IPS-18c (cell line): ENCODE results near the gene SDE2.
"Not testable (repeated sequence)": the region's sequence is repeated elsewhere in the genome, so short reads cannot be mapped to it uniquely, and the experiment has no call there.

Experiments
- H3K4me3 ChIP-seq: 2 replicates; pipeline ENCODE4 v1.7.0; 2013; ENCODE audit warnings: low read depth, mild to moderate bottlenecking, low read length, moderate library complexity; ENCODE audit not compliant: insufficient read depth
- H3K9me3 ChIP-seq: one replicate; pipeline ENCODE4 v1.6.1; 2013; ENCODE audit warnings: mild to moderate bottlenecking, low read length, moderate library complexity; ENCODE audit not compliant: control insufficient read depth, insufficient read depth

Gene SDE2

DNA sequence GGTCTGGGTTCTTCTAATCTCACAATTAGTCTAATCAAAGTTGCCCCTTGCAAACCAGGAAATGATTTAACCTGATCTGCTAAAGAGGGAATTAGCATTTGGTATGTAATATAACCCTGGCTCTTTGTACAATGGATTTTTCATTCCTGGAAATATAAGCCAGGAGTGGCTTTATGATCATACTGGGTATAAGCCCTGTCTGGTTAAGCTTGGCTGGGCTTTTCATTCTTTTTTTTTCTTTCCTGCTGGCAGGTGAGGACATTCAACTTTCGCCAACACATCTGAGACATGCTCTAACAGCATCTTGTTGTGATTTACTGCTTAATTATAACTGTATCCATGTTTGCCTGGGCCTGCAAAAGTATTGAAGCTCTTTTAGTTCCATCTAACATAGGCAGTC, 20.4 kb upstream of the SDE2 start:
- Histone ChIP-seq H3K4me3 (no peak overlapping the region), H3K9me3 (no peaks in the 10 kb centered on the region)

DNA sequence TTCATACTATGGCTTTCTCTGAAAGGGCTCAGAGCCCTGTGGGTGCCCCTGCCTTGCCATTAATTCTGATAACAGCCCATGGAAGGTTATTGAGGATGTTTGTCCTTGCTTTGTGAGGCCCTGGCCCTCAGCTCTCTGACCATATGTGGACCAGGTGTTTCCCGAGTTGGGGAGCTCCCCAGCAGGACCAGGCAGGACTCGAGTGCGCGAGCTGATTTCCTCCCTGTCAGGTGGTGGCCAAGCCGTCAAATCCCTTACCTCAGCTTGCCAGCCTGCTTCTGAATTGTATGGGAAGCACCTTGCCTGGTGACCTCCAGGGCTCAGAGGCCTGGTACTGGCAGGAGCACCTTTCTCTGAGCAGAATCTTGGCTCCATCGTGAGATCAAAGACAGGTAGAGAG, 17.9 kb upstream of the SDE2 start:
- Histone ChIP-seq H3K9me3 (no peaks in the 10 kb centered on the region), H3K4me3 (no peak overlapping the region)

DNA sequence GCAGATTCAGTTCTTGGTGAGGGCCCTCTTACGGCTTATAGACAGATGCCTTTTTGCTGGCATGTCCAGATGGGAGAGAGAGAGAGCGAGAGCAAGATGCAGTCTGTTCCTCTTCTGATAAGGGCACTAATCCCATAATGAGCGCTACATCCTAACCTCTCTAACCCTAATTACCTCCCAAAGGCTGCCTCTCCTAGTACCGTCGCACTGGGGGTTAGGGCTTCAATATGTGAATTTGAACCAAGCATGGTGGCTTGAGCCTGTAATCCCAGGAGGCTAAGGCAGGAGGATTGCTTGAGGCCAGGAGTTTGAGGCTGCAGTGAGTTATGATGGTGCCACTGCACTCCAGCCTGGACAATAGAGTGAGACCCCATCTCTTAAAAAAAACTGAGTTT, 10.5 kb upstream of the SDE2 start:
- Histone ChIP-seq H3K9me3 (no peaks in the 10 kb centered on the region), H3K4me3 (no peak overlapping the region)

DNA sequence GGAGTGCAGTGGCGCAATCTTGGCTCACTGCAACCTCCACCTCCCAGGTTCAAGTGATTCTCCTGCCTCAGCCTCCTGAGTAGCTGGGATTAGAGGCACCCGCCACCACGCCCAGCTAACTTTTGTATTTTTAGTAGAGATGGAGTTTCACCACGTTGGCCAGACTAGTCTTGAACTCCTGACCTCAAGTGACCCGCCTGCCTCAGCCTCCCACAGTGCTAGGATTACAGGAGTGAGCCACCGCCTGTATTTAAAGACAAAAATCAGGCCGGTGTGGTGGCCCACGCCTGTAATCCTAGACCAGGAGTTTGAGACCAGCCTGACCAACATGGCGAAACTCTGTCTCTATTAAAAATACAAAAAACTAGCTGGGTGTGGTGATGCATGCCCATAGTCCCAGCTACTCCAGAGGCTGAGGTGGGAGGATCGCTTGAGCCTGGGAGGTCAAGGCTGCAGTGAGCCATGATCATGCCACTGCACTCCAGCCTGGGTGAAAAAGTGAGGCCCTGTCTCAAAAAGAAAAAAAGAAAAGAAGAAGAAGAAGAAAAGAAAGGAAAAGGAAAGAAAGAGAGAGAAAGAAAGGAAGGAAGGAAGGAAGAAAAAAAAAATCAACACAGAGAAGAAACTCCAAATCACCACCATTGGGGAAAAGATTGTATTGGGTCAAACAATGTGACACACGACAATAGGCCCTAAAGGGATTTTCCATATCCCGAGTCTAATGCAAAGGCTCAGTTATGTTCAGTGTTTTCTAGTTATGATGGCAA, 8.2 kb upstream of the SDE2 start:
- H3K4me3 ChIP-seq, H3K9me3 ChIP-seq: not testable (repeated sequence)

DNA sequence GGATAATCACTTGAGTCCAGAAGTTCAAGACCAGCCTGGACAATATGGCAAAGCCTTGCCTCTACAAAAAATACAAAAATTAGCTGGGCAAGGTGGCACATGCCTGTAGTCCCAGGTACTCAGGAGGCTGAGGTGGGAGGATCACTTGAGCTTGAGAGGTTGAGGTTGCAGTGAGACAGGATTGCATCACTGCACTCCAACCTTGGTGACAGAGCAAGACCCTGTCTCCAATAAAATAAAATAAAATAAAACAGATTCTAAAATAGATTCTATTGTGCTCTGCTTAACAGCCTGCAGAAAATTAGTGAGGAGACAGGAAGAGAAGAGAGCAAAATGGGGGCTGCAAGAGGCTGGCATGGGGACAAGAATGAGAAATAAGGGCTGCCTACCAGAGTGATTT, 7.5 kb upstream of the SDE2 start:
- Histone ChIP-seq H3K4me3 (no peak overlapping the region), H3K9me3 (no peaks in the 10 kb centered on the region)

DNA sequence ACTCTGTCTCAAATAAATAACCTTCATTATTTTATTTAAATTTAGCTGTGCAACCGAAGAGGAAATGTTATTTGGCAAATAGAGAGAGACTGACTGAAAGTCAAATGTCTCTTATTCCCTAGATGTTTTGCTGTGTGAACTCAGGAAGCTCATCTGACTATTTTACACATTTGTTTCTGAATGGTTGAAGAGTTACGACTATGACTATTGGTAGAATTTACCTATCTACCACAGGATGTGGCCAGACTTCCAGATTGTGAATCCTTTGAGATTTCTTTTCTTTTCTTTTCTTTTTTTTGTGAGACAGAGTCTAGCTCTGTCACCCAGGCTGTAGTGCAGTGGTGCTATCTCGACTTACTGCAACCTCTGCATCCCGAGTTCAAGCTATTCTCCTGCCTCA, 5.3 kb upstream of the SDE2 start:
- Histone ChIP-seq H3K4me3 (no peak overlapping the region), H3K9me3 (no peaks in the 10 kb centered on the region)

DNA sequence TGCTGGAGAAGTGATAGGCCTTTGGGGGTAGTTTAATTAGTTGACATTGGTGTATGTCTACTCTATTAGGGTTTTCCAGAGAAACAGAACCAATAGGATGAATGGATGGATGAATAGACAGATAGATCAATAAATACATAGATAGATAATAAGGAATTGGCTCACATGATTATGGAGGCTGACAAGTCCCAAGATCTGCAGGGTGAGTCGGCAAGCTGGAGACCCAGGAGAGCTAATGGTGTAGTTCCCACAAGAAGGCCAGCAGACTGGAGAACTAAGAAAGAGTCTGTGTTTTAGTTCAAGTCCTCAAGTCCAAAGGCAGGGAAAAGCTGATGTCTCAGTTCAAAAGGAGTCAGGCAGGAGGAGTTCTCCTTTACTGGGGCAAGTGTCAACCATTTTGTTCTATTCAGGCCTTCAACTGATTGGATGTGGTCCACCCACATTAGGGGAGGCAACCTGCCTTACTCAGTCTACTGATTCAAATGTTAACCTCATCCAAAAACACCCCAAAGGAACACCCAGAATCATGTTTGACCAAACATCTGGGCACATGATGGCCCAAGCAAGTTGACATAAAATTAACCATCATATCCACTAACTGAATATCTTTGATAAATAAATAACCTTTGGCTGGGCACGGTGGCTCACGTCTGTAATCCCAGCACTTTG, 4.5 kb upstream of the SDE2 start:
- no peaks in the 10 kb centered on the region for H3K9me3 ChIP-seq
- H3K4me3 ChIP-seq = no peak overlapping the region

DNA sequence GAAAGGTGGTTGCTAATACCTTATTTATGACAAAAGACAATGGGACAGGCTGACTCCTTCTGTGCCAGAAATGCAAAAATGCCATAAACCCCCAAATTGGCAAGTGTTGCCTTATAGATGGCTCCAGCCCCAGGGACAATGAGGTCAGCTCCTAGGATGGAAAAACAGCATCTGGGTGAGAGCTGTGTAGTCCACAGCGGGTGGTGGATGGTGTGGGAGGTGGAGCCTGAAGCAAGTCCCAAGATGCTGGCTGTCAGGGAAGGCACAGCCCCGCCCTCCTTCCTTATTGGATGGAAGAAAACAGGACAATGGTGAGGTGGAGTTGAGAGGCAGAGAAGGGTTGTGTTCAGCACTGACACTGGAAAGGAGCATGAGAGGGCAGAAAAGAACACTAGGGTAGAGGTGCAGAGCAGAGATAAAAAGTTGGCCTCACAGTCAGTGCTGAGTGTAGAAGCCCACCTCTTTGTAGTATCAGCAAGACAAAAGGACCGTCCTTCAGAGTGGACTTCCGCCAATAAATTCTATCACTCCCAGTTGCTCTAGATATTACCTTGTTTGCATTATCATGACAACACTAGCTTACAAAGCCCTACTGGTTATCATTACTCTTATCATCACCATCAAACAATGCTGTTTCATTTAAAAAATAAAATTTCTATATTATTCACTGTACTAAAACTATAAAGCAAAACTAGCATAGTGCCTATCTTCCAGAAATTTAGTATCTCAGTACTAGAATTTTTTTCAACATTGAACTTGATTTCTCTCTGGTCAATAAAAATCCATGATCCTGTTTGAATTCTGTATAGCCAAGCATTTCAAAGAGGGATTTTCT, 3.7 kb upstream of the SDE2 start:
- Histone ChIP-seq H3K4me3 (no peak overlapping the region), H3K9me3 (no peaks in the 10 kb centered on the region)

DNA sequence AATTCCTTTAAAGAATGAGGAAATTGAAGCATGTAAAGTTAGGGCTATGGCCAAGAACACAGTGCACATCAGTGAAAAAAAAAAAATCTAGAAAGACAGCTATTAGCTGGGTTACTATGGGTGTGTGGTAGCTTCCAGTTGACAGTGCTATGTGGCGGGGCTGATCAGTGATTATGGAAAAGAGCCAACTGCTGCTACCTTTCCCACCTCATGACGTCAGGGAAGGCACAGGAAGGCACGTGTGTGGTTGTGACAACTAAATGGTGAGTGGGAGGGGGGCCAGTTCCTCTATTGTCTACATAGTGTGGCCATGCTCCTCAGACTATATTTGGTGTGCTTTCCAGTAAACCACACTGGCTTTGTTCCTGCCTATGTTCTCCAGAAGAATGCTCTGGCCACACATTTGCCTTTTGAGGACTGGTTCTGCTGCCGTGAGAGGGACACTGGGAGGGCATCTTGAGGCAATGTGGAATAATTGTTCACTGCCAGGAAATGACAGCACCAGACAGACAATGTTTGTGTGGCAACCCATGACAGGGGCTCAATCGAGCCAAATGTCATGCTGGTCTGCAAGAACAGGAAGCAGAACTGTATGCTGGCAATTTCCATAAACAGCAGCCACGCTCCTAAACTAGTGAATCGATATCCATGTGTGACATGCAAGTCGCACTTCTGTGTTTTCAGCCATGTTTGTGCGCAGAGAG, 3.0 kb upstream of the SDE2 start:
- Histone ChIP-seq H3K9me3 (no peaks in the 10 kb centered on the region), H3K4me3 (no peak overlapping the region)

DNA sequence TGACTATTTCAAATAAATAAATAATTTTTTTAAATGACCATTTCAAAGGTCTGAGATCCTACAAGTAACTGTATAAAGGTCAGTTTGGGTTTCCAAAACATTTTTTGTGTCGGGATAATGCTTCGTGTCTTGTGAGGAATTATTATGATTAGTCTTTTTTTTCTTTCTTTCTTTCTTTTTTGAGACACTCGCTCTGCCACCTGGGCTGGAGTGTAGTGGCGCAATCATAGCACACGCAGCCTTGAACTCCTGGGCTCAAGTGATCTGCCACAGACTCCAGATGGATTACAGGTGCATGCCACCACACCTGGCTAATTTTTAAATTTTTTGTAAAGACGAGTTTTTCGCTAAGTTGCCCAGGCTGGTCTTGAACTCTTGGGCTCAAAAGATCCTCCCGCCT, 1.9 kb upstream of the SDE2 start:
- Histone ChIP-seq H3K9me3 (no peaks in the 10 kb centered on the region), H3K4me3 (no peak overlapping the region)

DNA sequence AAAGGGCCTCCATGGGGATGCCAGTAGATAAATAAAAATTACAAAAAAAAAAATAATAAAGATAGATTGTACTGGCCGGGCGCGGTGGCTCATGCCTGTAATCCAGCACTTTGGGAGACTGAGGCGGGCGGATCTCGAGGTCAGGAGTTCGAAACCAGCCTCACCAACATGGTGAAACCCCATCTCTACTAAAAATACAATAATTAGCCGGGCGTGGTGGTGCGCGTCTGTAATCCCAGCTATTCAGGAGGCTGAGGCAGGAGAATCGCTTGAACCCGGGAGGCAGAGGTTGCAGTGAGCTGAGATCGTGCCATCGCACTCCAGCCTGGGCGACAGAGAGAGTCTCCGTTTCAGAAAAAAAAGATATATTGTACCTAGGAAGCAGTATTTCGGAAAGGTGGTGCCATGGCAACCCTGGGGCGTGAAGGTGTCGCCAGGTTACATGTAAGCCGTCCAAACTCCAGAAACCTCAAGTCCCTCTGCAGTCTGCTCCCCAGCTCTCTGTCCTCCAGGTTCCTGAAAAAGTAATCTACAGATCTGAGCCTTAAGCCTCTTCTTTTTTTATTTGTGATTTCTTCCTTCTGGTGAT, 1.4 kb upstream of the SDE2 start:
- not testable (repeated sequence) for H3K4me3 ChIP-seq, H3K9me3 ChIP-seq

DNA sequence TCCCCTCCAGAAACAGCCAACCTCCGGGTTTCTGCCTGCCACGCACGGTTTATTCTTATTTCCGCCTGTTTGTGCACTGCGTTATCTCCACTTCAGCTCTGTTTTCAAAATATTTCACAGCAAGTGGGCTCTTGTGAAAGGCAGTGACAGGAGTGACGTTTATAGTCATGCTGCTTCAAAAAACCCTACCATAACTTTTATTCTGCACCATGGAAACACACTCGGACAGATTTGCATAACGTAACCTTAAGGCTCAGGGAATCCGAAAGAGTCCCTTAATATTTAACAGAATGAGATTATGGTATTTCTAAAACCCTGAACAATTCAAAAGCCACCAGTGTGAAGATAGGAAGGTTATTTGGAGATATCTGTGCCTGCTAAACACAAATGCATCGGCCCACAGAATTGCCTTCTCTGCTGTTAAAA, 782 bp upstream of the SDE2 start:
- no peaks in the 10 kb centered on the region for H3K9me3 ChIP-seq
- H3K4me3 ChIP-seq = peak overlapping the region; percentile 49

DNA sequence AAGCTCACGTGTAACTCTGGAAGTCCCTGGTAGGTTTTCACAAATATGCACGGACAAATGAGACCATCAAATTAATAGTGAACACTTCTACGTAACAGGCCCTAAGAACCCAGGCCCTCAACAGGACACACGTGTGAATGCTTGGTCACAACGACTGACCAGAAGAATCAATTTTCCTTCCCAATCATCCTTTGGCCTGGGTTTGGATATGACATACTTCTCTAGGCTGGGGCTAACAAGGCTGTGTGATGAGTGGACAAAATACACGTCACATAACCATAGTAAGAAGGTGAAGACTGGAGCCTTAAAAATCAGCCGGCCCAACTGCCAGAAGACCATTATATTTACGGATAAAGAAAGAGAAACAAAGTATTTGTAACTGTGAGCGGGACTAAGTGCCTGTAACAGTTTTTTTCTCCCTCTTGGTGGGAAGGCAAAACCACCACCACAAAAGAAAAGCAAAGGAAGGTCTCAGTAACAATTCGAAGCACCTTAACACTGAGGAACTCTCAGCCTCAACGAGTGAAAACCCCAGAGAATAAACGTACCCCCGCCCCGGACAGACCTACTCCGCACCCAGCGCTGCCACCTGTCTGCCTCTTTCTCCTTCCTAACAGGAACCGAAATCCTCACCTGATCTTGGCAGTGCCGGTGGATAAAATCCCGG, 450 bp downstream of the SDE2 start:
- Histone ChIP-seq H3K9me3 (no peaks in the 10 kb centered on the region), H3K4me3 (peak overlapping the region; percentile 92)

DNA sequence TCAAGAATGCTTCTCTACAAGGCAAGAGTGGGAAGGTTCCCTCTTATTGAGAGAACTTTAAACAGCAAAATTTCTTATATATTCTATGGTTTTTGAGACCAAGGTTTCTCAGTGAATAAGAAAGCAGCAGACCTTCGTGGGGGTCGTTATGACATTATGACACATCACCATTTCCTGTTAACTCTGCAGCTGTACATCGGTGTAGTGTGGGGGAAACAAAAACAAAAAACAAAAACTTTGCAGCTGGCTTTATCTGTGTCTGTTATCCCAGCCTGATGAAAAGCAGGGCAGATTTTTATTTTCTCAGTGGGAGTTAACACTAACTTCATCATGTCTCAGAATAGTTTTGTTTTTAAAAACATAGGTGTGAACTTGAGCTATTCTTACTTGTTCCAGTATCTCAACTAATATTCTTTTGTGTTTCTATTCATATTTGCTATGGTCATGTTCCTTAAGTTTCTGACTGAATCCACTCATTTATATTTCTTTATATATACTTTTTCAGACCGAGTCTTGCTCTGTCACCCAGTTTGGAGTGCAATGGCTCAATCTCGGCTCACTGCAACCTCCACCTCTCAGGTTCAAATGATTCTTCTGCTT, 2.1 kb downstream of the SDE2 start:
- Histone ChIP-seq H3K4me3 (no peak overlapping the region), H3K9me3 (no peaks in the 10 kb centered on the region)

DNA sequence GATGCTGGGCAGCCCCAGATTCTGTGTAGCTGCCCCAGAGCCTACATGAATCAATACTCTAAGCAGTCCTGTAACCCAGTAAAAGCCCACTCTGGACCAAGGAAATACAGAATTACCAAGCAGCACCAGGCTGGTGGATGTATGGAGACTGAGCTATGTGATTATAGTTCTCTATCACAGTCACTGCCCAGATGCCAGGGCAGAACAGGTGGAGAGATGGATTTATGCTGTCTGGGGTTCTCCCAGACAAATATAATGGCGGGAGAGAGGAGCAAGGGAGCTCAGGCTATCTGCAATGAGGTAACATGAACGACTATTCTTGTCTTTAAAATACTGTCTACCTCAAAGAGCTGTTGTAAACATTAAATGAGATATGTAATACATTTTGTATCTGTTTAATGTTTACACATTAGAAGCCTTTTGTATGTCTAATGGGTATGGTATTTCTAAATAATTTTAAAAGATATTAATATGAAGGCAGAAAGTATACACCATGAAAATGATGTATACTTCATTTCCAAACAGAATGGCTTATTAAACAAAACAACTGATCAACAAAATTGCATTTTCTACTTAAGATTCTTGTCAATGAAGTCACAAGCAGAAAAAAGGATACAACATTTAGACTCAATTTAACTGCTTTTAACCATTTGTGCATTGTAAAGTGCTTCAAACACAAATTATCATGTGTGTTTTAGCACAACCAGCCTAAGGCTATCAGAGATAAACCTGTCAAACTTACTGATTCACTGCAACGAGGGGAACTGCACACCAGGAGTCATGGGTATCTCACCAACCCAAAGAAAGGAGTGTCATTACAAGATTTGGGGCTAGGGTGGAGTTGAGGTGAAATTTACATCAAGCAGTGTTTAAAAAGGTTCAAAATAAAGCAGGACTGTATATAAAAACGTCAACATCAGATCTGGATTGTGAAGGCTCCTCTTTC, 3.0 kb downstream of the SDE2 start:
- H3K9me3 ChIP-seq = no peaks in the 10 kb centered on the region
- H3K4me3 ChIP-seq = no peak overlapping the region
